ENCODE data around the gene PRL. TPM values are rescaled to one million over a fixed set of nuclear protein-coding genes. Genes with fewer than 3 reads are reported as not detected.

The PRL gene
- total and polyA plus RNA-seq, 2 of the 13 experiments (the other 11 are each of a cell fraction or from before 2014, with no cell fraction given): not detected

DNA sequence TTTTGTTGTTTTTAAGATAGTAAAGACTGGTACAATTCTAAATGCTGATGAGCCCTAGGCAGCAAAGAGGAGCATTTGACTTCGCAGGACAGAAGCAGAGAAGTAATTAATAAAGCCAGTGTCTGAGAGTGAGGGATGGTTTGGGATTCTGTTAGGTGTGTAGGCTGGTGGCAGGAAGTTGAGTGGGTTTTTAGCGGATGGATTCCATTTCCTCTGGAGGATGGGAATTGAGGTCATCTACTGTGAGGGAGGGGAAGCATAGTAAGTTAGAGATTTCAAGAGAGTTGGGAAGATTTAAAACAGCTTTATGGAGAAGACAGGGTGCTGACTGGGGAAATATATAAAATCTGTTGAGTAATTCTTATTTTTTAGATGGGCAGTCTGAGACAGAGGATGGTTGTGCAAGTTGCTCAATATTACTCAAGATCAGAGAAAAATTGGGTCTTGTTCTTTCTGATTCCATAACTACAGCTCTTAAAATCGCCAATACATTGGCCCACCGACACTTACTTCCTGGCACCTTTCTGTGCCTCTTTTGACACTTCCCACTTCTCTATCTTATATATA, 48.8 kb downstream of the PRL start:
- CTCF ChIA-PET (ENCODE audit: low intra/inter-chr PET ratio, low total read pairs): no interaction called here
- Histone ChIP-seq H3K4me2 (ENCODE audit: low read depth, low read length) (no peak overlapping the region), H2AFZ (ENCODE audit: low read length) (no peak overlapping the region), H3K36me3 (replicated peaks in 1 of 2; ENCODE audit: control insufficient read depth in 1 of 2, insufficient read depth in 2 of 2, low read length in 2 of 2) (no peaks in the 10 kb centered on the region), H3K27ac (ENCODE audit: extremely low read length, insufficient read depth, low read length) (no peak overlapping the region), H3K27me3 (ENCODE audit: control insufficient read depth in 1 of 2, insufficient read depth in 2 of 2, low read length in 2 of 2) (no peaks in the 10 kb centered on the region), H3K79me2 (ENCODE audit: insufficient read depth, low read length) (no peaks in the 10 kb centered on the region), H3K4me3 (replicated peaks in 1 of 3; ENCODE audit: insufficient read depth in 1 of 3, low read depth in 2 of 3, low read length in 3 of 3) (no peak overlapping the region), H3K9me3 (ENCODE audit: low read length) (peaks cover 80% of the 10 kb centered on the region), H4K20me1 (ENCODE audit: insufficient read depth, low read length) (no peaks in the 10 kb centered on the region), H3K4me1 (ENCODE audit: insufficient read depth, low read length) (no peaks in the 10 kb centered on the region), H3K9ac (ENCODE audit: insufficient read depth, low read depth, low read length) (no peak overlapping the region)
- no peak for ATAC-seq
- in situ Hi-C loops (cut with HindIII; ENCODE audit: extremely low pct_ligation_motif_present, low pct_unique_long_range_greater_than_20kb): no loop called here
- DNase-seq (ENCODE audit: low spot score): no peak
- TF ChIP-seq ZNF616 (CRISPR knock-in tag; IDR thresholded peaks at IDR 0.05; ENCODE audit: low read depth) (no peak), HDAC1 (CRISPR knock-in tag; IDR thresholded peaks at IDR 0.05) (no peak), ZNF232 (CRISPR knock-in tag; IDR thresholded peaks at IDR 0.05; ENCODE audit: borderline replicate concordance) (no peak), EEA1 (CRISPR knock-in tag; IDR thresholded peaks at IDR 0.05; ENCODE audit: borderline replicate concordance) (no peak), RBM39 (IDR thresholded peaks at IDR 0.05; ENCODE audit: low read depth, low read length, poor library complexity, severe bottlenecking) (no peak), ISL2 (CRISPR knock-in tag; IDR thresholded peaks at IDR 0.05) (no peak), ZC3H13 (CRISPR knock-in tag; IDR thresholded peaks at IDR 0.05) (no peak), ZNF282 (IDR thresholded peaks at IDR 0.05; ENCODE audit: partially characterized antibody) (no peak), ZKSCAN8 (CRISPR knock-in tag; IDR thresholded peaks at IDR 0.05; ENCODE audit: borderline replicate concordance) (no peak), GLI4 (CRISPR knock-in tag; IDR thresholded peaks at IDR 0.05; ENCODE audit: borderline replicate concordance) (no peak), TAF15 (IDR thresholded peaks at IDR 0.05; ENCODE audit: low read depth, low read length, poor library complexity, severe bottlenecking) (no peak), ZNF772 (CRISPR knock-in tag; IDR thresholded peaks at IDR 0.05) (no peak), TCF7 (IDR thresholded peaks at IDR 0.05; ENCODE audit: low read depth) (no peak), NR1H2 (CRISPR knock-in tag; IDR thresholded peaks at IDR 0.05; ENCODE audit: borderline replicate concordance, low read depth) (no peak), HMG20B (CRISPR knock-in tag; conservative IDR thresholded peaks at IDR 0.05) (no peak)
- POLR2A ChIA-PET: no interaction called here
- no TSS peak for BruUV-seq (replicated peaks)
- intact Hi-C loops (cut with micrococcal nuclease; ENCODE audit: unreplicated experiment): no loop called here
- 38% methylated on average over 4 of the region's 4 CpGs for WGBS (ENCODE audit: low lambda C conversion rate)
- no peak for FAIRE-seq

Data from HepG2 (cell line).